K562 (cell line): ENCODE results near the gene RASD2. TPM values are rescaled to one million over a fixed set of nuclear protein-coding genes. Genes with fewer than 3 reads are reported as not detected.

ENCODE experiments used
- ATAC-seq: fragments of 200-7000 bp; cut with Tn5 transposase; 3 replicates; pipeline ENCODE4 v1.9.1; 2020; ENCODE audit warnings: moderate library complexity
- BruUV-seq: library from RNA; stranded (reverse); fragments of 400-500 nt; replicated peaks from 2 replicates; lab custom pipeline; 2021; lab: Mats Ljungman, UMichigan
- CTCF ChIA-PET: fragments of 300-600 bp; formaldehyde crosslinking; extraction: SDS; loops from one replicate; lab custom pipeline; 2021; ENCODE audit warnings: low intra/inter-chr PET ratio; lab: Yijun Ruan, JAX
- POLR2A ChIA-PET: fragments of 300-600, 350-650 bp; sonication (Branson Sonifier 250); formaldehyde crosslinking; extraction: SDS; loops from one replicate; lab custom pipeline; 2021; ENCODE audit warnings: antibody characterized with exemption, inconsistent platforms; lab: Yijun Ruan, JAX
- DNase-seq, 4 experiments: peaks; one replicate each; pipeline versions ENCODE4 v3.0.0 to v3.0.0-alpha.2; 2011 to 2018; ENCODE audit warnings: low spot score in 3 of 4, mixed read lengths in 3 of 4; ENCODE audit errors: extremely low read depth in 1 of 4
- FAIRE-seq: peaks from 2 replicates; lab custom pipeline; 2011; peaks lifted over from hg19 to GRCh38; lab: Jason Lieb, UNC
- H2AFZ ChIP-seq: 2 replicates; pipeline ENCODE4 v1.6.0; 2011; ENCODE audit warnings: low read depth, low read length, control low read depth, inconsistent platforms
- H3K27ac ChIP-seq: fragments of 200-600 bp; 3 replicates; pipeline ENCODE4 v1.8.0; 2011; ENCODE audit warnings: low read depth, mild to moderate bottlenecking, control low read depth, inconsistent platforms, low read length, moderate library complexity, mixed read lengths; ENCODE audit errors: extremely low read depth
- H3K27me3 ChIP-seq, 2 experiments: fragments of 300-600 bp in 1 of 2; 2 replicates in 1 of 2; 3 replicates in 1 of 2; pipeline versions ENCODE4 v1.6.0 to v1.8.0; 2011; ENCODE audit warnings: inconsistent platforms in 2 of 2, low read length in 2 of 2, mild to moderate bottlenecking in 1 of 2, mixed read lengths in 1 of 2, moderate library complexity in 1 of 2; ENCODE audit not compliant: control insufficient read depth in 2 of 2, insufficient read depth in 2 of 2
- H3K36me3 ChIP-seq: fragments of 300-600 bp; 3 replicates; pipeline ENCODE4 v1.8.0; 2011; ENCODE audit warnings: mild to moderate bottlenecking, low read length, inconsistent platforms; ENCODE audit not compliant: control insufficient read depth, insufficient read depth
- H3K4me1 ChIP-seq, 2 experiments: fragments of 200-600 bp in 1 of 2; replicated peaks in 1 of 2; 2 replicates in 1 of 2; 3 replicates in 1 of 2; pipeline versions ENCODE4 v1.5.1 to v1.8.0; 2011; ENCODE audit warnings: inconsistent platforms in 2 of 2, low read length in 2 of 2, mild to moderate bottlenecking in 1 of 2, mixed read lengths in 1 of 2, moderate library complexity in 1 of 2; ENCODE audit not compliant: control insufficient read depth in 2 of 2, insufficient read depth in 2 of 2
- H3K4me2 ChIP-seq: 2 replicates; pipeline ENCODE4 v1.6.1; 2011; ENCODE audit warnings: low read length, control low read depth, inconsistent platforms, mixed read lengths; ENCODE audit not compliant: insufficient read depth
- H3K4me3 ChIP-seq: fragments of 200-600 bp; sonication (generic), shearing (Covaris generic); 2 replicates; pipeline ENCODE4 v1.5.1; 2016; ENCODE audit warnings: control low read depth, inconsistent platforms
- H3K79me2 ChIP-seq: fragments of 200-600 bp; 3 replicates; pipeline ENCODE4 v1.8.0; 2011; ENCODE audit warnings: low read length, inconsistent platforms; ENCODE audit not compliant: control insufficient read depth, insufficient read depth
- H3K9ac ChIP-seq, 2 experiments: 2 replicates each; pipeline versions ENCODE4 v1.6.0 to v1.6.1; 2011; ENCODE audit warnings: low read depth in 2 of 2, low read length in 2 of 2, control low read depth in 1 of 2, inconsistent platforms in 1 of 2, mild to moderate bottlenecking in 1 of 2, mixed read lengths in 1 of 2; ENCODE audit not compliant: insufficient read depth in 1 of 2
- H3K9me1 ChIP-seq: one replicate; pipeline ENCODE4 v1.6.0; 2011; ENCODE audit warnings: inconsistent platforms, mild to moderate bottlenecking, low read length, moderate library complexity; ENCODE audit not compliant: control insufficient read depth, insufficient read depth
- H3K9me3 ChIP-seq: replicated peaks from 2 replicates; pipeline ENCODE4 v1.5.1; 2011; ENCODE audit warnings: low read depth, low read length, inconsistent platforms; ENCODE audit not compliant: control insufficient read depth, insufficient read depth
- H4K20me1 ChIP-seq: replicated peaks from 2 replicates; pipeline ENCODE4 v1.6.1; 2011; ENCODE audit warnings: low read length, inconsistent platforms, mixed read lengths; ENCODE audit not compliant: control insufficient read depth, insufficient read depth
- EP300 ChIP-seq: IDR thresholded peaks from 2 replicates; pipeline ENCODE4 v1.6.1; 2012; ENCODE audit warnings: low read length, improper control_type of control experiment
- IFI16 ChIP-seq: fragments of 250-450 bp; sonication (Bioruptor Pico); IDR thresholded peaks from 2 replicates; pipeline ENCODE4 v2.1.2; 2022; ENCODE audit warnings: mild to moderate bottlenecking, inconsistent platforms
- MLLT1 ChIP-seq, 2 experiments: fragments of 450-650 bp; IDR thresholded peaks; 2 replicates each; pipeline ENCODE4 v1.6.1; 2016
- TCF3 ChIP-seq: sonication (generic); formaldehyde crosslinking; IDR thresholded peaks from 2 replicates; pipeline ENCODE4 v1.4.0; 2020; ENCODE audit warnings: mild to moderate bottlenecking, missing genetic modification reagents
- WGBS: fragments of 100-300 bp; shearing (Covaris generic); methylation state at CpG from one replicate; pipeline ENCODE4 v1.1.6; 2016; ENCODE audit warnings: low coverage, mixed read lengths; ENCODE audit not compliant: insufficient coverage; ENCODE audit errors: missing lambda C conversion rate; 5-methylcytosine and 5-hydroxymethylcytosine counted together
- in situ Hi-C: fragments of 300-500 bp; cut with MboI; formaldehyde crosslinking; loops from 4 replicates; pipeline ENCODE4 v1.15.0; 2018; ENCODE audit warnings: inconsistent platforms, mixed read lengths
- intact Hi-C: fragments of 100-400 bp; cut with micrococcal nuclease; formaldehyde crosslinking; loops from 2 replicates; pipeline ENCODE4 v1.14.2; 2022
- polyA plus RNA-seq, 8 experiments: library from polyadenylated mRNA; depleted of rRNA in 4 of 8; stranded (reverse) in 5 of 8; unstranded in 3 of 8; fragments of >200 nt; fragmentation: Nextera tagmentation in 2 of 8; fragmentation: Illumina TruSeq in 1 of 8; extraction: Ambion mirVana in 2 of 8; extraction: Trizol in 1 of 8; gene quantifications; 2 replicates each; pipeline versions ENCODE4 v1.2.1 to v1.2.3, GENCODE V29; 2011 to 2014; ENCODE audit warnings: inconsistent platforms in 1 of 8, missing spikeins in 1 of 8
- total RNA-seq, 7 experiments: library from RNA; depleted of rRNA in 6 of 7; stranded (reverse); fragments of >200 nt in 6 of 7; fragmentation: Illumina TruSeq in 2 of 7; extraction: Trizol in 2 of 7; gene quantifications; 2 replicates each; pipeline versions ENCODE4 v1.2.1 to v1.2.3, GENCODE V29; 2011 to 2021; ENCODE audit warnings: low replicate concordance in 1 of 7
- TF ChIP-seq, protein P1 (sequence below), 2 experiments: IDR thresholded peaks in 1 of 2; conservative IDR thresholded peaks in 1 of 2; 2 replicates each; pipeline ENCODE4 v1.6.1; 2016; ENCODE audit warnings: low read depth in 2 of 2, mild to moderate bottlenecking in 1 of 2, missing compliant biosample characterization in 1 of 2, missing genetic modification characterization in 1 of 2, moderate library complexity in 1 of 2
- TF ChIP-seq, protein P2 (sequence below), 3 experiments: IDR thresholded peaks in 2 of 3; conservative IDR thresholded peaks in 1 of 3; 2 replicates each; pipeline ENCODE4 v1.5.1; 2011 to 2012; ENCODE audit warnings: low read length in 3 of 3, mild to moderate bottlenecking in 3 of 3, control low read depth in 2 of 3, improper control_type of control experiment in 1 of 3, inconsistent platforms in 1 of 3, low read depth in 1 of 3, mixed read lengths in 1 of 3, moderate library complexity in 1 of 3; ENCODE audit not compliant: insufficient read depth in 2 of 3

RASD2 gene
- total and polyA plus RNA-seq, 9 of the 15 experiments (the other 6 are each of a cell fraction or from before 2014, with no cell fraction given): 0.05 TPM; not detected in 8

GRCh38 chr22:35517207-35517606 is 23.4 kb upstream of the RASD2 start:
- CTCF ChIA-PET: no interaction called here
- intact Hi-C loops (no loop called here), in situ Hi-C loops (no loop called here)
- Histone ChIP-seq H3K9me3 (no peaks in the 10 kb centered on the region), H3K4me2 (no peak overlapping the region), H3K4me1 (peaks cover 8 to 10% of the 10 kb centered on the region in 2 experiments; a peak in 3 of 5 replicates), H2AFZ (no peak overlapping the region), H3K9me1 (no peaks in the 10 kb centered on the region), H3K9ac (no peak overlapping the region), H3K27me3 (peaks cover 3 to 28% of the 10 kb centered on the region in 2 experiments; a peak in 2 of 5 replicates), H3K4me3 (no peak overlapping the region), H4K20me1 (peaks cover 5% of the 10 kb centered on the region; the same call in 1 of the 2 replicates)
- POLR2A ChIA-PET: no interaction called here
- DNase-seq (no peak), ATAC-seq (no peak), FAIRE-seq (no peak)
- 3% methylated on average over 5 of the region's 6 CpGs for whole genome bisulfite sequencing
- TF ChIP-seq MLLT1 (IDR thresholded peaks at IDR 0.05) (no peak), EP300 (no peak), IFI16 (no peak), TCF3 (CRISPR knock-in tag) (no peak)
- TF ChIP-seq, protein P1, sequence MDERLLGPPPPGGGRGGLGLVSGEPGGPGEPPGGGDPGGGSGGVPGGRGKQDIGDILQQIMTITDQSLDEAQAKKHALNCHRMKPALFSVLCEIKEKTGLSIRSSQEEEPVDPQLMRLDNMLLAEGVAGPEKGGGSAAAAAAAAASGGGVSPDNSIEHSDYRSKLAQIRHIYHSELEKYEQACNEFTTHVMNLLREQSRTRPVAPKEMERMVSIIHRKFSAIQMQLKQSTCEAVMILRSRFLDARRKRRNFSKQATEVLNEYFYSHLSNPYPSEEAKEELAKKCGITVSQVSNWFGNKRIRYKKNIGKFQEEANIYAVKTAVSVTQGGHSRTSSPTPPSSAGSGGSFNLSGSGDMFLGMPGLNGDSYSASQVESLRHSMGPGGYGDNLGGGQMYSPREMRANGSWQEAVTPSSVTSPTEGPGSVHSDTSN (CRISPR knock-in tag; IDR thresholded peaks at IDR 0.05; ENCODE audit: low read depth): no peak
- TF ChIP-seq, protein P1 (tag; conservative IDR thresholded peaks at IDR 0.05; ENCODE audit: low read depth): no peak
- TF ChIP-seq, protein P2, sequence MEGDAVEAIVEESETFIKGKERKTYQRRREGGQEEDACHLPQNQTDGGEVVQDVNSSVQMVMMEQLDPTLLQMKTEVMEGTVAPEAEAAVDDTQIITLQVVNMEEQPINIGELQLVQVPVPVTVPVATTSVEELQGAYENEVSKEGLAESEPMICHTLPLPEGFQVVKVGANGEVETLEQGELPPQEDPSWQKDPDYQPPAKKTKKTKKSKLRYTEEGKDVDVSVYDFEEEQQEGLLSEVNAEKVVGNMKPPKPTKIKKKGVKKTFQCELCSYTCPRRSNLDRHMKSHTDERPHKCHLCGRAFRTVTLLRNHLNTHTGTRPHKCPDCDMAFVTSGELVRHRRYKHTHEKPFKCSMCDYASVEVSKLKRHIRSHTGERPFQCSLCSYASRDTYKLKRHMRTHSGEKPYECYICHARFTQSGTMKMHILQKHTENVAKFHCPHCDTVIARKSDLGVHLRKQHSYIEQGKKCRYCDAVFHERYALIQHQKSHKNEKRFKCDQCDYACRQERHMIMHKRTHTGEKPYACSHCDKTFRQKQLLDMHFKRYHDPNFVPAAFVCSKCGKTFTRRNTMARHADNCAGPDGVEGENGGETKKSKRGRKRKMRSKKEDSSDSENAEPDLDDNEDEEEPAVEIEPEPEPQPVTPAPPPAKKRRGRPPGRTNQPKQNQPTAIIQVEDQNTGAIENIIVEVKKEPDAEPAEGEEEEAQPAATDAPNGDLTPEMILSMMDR (IDR thresholded peaks at IDR 0.05 in 2 of 3, conservative IDR thresholded peaks at IDR 0.05 in 1 of 3; ENCODE audit: insufficient read depth in 2 of 3, low read depth in 1 of 3, low read length in 3 of 3): 0 out of 6 replicates have a peak, but pooled peaks of 1 of the 3 experiments have one; percentile 12
- TF ChIP-seq, all 486 proteins: peak for 1
- no TSS peak for BruUV-seq
- no peaks in the 10 kb centered on the region for H3K36me3 ChIP-seq
- no peaks in the 10 kb centered on the region for H3K79me2 ChIP-seq
- no peak overlapping the region for H3K27ac ChIP-seq
